ENCODE results near the gene PSMD4.

DNA sequence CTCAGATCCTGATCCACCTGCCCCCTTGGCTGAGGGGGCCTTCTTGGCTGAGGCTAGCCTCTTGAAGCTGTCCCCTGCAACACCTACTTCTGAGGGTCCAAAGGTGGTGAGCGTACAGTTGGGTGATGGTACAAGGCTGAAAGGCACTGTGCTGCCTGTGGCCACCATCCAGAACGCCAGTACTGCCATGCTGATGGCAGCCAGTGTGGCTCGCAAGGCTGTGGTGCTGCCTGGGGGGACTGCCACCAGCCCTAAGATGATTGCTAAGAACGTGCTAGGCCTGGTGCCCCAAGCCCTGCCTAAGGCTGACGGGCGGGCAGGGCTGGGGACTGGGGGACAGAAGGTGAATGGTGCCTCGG, 32.8 kb downstream of the PSMD4 start:
- TF ChIP-seq, protein P1, sequence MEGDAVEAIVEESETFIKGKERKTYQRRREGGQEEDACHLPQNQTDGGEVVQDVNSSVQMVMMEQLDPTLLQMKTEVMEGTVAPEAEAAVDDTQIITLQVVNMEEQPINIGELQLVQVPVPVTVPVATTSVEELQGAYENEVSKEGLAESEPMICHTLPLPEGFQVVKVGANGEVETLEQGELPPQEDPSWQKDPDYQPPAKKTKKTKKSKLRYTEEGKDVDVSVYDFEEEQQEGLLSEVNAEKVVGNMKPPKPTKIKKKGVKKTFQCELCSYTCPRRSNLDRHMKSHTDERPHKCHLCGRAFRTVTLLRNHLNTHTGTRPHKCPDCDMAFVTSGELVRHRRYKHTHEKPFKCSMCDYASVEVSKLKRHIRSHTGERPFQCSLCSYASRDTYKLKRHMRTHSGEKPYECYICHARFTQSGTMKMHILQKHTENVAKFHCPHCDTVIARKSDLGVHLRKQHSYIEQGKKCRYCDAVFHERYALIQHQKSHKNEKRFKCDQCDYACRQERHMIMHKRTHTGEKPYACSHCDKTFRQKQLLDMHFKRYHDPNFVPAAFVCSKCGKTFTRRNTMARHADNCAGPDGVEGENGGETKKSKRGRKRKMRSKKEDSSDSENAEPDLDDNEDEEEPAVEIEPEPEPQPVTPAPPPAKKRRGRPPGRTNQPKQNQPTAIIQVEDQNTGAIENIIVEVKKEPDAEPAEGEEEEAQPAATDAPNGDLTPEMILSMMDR (IDR thresholded peaks at IDR 0.05; ENCODE audit: insufficient read depth, low read length, poor library complexity, severe bottlenecking) = no peak
- TF ChIP-seq EZH2phosphoT487 (conservative IDR thresholded peaks at IDR 0.05; ENCODE audit: low read length) = no peak

Measured in SU-DHL-6 (cell line).